Fibroblast of lung (primary cell): ENCODE measurements around the gene AP3D1.

Experiments used
- CTCF ChIP-seq, 2 donors: IDR thresholded peaks in 1 of 2; conservative IDR thresholded peaks in 1 of 2; 1 replicate in 1 of 2; 2 replicates in 1 of 2; pipeline ENCODE4 v1.5.1; 2011 to 2012; ENCODE audit warnings: low read length in 2 of 2, control low read depth in 1 of 2, inconsistent platforms in 1 of 2, low read depth in 1 of 2, mild to moderate bottlenecking in 1 of 2
- EZH2 ChIP-seq: IDR thresholded peaks from 2 replicates; pipeline ENCODE4 v1.5.1; 2012; ENCODE audit warnings: low read length, control low read depth, mild to moderate bottlenecking; ENCODE audit errors: missing control alignments

DNA sequence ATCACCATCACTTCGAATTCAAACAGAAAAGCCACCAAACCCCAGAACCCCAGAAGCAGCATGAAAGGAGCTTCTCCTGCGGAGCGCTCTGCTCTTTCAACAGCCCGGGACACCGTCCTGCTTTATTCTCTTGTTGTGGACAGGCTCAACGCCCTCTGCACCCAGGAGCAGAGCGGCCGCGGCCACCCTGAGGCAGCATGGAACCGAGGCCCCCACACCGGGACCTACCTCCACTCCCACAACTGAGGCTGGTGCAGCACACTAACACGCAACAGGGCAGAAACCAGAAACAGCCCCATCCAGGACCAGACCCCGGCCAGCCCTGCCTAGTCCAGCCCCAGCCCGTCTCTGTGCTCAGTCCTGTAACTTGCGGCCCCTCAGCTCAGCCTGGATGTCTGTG lies 7.2 kb downstream of the AP3D1 start:
- TF ChIP-seq CTCF (conservative IDR thresholded peaks at IDR 0.05 in 1 of 2, IDR thresholded peaks at IDR 0.05 in 1 of 2; ENCODE audit: low read depth in 1 of 2, low read length in 2 of 2) (no peak), EZH2 (no peak)
